Measurements from ENCODE around the gene NBDY.
A peak's percentile ranks its signal among the peaks of the same experiment; 100 is the strongest.

NBDY gene

DNA sequence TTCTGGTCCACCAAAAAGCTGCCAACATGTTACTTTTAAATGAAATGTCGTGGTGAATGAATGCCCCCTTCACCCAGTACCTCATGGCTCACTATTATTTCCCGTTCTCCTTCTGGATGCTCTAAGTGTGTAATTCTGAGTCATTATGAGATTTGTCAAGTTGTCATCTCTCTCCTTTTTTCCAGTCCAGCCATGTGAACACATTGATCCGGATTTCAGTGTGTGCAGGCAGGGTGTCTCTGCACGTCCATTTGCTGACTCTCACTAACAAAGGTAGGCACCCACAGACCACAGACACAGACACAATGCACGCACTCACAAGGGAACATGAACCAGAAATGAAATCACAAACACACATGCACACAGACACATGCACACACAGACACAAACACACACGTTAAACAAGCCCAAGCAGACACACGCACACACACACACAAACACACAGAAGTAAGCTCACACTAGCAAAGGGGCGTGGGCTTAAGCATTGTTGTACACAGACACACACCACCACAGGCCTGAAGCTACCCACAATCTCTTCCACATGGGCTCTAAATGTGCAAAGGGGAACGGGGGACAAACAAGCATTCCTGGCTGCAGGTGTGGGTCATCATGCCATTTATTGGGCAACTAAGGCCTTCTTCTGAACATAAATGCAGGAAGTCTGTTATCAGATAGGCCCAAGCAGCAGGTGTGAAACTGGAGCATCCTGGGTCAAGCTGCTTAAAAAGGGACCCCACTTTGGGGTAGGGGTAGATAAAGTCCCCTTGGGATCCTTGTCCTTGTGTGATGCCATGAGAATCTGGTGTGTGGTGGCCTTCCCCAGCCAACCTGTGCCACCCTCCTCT, 58.1 kb downstream of the NBDY start:
- DNase-seq: no peak

DNA sequence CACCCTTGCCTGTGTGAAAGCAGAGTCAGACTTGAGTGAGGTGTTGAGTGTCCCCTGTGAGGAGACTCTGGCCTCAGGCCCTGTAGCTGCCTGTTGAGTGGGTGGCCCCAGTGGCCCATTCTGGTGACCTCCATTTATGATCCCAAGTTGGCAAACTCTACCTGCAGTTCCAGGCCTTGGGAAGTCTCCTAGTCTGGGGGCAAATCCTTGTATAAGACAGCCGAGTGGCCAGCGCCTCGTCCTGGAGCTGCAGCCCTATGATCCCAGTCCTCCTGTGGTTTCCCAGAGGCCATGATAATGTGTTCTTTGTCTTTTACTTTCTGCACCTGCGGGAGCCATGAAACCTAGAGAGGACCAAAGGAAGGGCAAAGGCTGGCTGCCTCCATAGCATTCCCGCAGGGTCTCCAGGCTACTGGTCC, 58.7 kb downstream of the NBDY start:
- no peak for DNase-seq

GRCh38 chrX:56788229-56788628, 59.2 kb downstream of the NBDY start:
- peak; percentile 9 for DNase-seq

DNA sequence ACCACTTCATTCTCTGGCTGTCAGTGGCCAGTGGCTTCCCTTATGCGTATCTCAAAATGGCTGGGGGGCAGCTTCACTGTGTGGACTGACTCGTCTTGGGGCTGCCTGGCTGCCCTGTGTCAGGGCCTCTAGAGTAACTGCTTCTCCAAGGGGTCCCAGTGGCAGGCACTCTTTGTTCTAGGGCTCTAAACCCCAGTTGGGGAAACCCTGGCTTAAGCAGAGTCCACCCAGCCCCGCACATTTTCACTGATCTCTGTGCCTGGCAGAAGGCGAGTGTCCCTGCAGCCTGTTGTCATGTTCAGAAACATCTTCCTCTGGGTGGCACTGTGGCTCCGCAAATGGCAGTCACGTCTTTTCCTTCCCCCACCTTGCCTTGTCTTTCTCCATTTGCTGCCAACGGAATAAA, 59.7 kb downstream of the NBDY start:
- DNase-seq: no peak

DNA sequence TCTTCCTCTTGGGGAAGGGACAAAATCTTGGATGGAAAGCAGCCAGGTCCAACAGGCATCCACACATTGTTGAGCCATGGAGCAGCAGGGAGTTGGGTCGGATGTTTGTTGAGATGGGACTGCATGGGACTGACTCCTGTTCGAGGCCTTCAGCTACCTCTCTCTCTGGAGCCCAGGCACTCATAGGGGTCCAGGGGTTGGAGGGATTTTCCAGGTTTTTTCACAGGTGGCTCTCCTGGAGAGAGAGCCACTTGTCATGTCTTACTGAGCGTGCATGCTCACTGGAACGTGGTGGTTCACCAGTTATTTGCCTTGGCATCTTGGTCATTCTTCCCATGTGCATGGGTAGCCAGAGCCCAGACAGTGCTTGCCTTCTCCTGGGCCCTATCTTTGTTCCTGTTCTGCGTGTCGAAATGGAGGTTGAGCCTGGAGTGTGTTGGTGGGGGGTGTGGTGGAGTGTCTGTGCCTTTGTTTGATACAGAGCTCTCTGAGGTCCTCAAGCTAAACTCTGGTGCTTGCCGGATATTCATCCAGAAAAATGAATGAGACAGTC, 60.6 kb downstream of the NBDY start:
- no peak for DNase-seq

GRCh38 chrX:56790778-56791177, 61.7 kb downstream of the NBDY start:
- no peak for DNase-seq

- DNase-seq: peak; percentile 38
Observed at GRCh38 chrX:56791456-56791855, 62.4 kb downstream of the NBDY start.

GRCh38 chrX:56792270-56793111, 63.4 kb downstream of the NBDY start:
- no peak for DNase-seq

GRCh38 chrX:56793112-56793430, 64.0 kb downstream of the NBDY start:
- DNase-seq: no peak

DNA sequence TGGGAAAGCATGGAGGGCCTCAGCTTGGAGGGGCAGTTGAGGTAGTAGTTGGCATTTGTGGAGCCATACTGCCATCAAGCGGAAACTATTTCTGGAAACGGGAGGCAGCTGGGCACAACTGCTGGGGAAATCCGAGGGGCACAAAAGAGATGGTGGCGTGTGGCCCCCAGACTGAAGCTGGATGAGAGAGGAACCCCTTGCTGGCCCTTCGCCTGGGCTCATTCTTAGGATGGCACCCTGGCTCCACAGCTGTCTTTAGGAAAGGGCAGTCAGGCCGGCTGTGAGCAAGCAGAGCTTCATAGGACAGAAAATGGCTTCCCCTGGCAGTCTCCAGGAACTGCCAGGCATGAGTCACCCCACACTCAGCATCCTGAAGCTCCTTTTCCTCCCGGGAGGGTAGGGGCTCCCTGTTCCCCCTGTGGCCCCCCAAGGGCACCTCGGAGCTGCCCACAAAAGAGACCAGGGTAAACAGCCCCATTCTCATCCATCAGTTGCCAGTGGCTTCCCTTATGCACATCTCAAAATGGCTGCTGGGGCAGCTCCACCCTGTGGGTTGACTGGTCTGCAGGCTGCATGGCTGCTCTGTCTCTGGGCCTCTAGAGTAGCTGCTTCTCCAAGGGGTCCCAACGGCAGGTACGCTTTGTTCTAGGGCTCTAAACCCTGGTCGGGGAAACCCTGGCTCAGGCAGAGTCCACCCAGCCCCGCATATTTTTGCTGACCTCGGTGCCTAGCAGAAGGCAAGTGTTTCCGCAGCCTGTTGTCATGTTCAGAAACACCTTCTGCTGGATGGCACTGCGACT, 64.7 kb downstream of the NBDY start:
- no peak for DNase-seq

DNA sequence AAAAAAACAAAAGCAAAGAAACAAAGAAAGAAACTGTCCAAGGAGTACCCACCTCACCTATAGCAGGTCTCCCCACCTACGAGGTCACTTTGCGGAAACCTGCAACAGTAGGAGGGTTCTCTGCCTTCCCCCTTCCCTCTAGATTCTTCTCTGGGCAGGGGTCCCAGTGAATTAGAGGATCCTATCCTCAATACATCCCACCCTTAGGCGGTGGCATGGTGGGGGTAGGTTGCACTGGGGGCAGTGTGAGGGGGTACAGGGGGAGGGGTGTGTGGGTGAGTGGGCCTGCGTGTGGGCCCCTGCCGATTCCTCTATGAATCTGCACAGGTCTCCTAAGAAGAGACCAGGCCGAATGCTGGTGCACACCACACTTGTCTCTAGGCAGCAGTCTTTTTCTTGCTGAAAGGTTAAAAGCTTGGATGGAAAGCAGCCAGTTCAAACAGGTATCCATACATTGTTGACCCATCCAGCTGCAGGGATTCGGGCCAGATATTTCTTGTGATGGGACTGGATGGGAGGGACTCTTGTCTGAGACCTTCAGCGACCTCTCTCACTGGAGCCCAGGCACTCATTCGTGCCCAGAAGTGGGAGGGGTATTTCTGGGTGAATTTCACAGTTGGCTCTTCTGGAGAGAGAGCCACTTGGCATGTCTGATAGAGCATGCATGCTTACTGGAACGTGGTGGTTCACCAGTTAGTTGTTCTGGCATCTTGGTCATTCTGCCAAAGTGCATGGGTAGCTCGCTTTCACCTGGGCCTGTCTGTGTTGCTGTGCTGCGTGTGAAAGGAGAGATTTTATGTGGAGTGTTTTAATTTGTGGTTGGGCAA, 65.6 kb downstream of the NBDY start:
- no peak for DNase-seq

GRCh38 chrX:56795309-56795868, 66.3 kb downstream of the NBDY start:
- no peak for DNase-seq

DNA sequence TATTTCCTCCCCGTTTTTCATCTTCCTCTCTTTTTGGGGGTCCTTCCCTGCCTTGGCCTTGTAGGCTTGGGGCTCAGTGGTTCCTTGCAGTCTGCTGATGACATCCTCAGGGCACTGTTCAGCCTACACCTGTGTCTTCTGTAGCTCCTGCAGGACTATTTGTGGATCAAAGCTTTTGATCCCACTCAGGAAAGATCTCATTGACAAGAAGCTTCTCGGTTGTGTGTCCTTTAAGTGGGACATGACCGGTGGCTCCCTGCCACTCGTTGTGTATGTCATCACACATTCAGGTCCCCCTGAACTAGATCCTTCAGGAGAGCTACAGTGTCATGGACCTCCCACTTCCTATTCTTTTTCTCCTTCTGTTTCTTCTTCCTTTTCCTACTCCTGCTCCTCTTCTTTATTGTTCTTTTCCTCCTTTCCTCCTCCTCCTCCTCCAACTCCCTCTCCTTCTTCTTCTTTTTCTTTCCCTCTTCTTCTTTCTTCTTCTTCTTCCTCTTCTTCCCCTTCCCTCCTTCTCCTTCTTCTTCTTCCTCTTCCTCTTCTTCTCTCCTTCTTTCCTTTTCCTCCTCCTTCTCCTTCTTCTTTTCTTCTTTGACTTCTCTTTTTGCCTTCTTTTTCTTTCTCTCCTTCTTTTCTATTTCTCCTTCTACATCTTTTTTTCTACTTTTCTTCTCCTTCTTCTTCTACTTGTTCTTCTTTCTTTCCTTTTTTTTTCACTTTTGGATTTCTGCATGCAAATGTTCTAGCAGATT, 67.8 kb downstream of the NBDY start:
- no peak for DNase-seq

GRCh38 chrX:56797574-56798338, 68.7 kb downstream of the NBDY start:
- DNase-seq: no peak

- no peak for DNase-seq
Observed at GRCh38 chrX:56798339-56798711, 69.3 kb downstream of the NBDY start.

- no peak for DNase-seq
Observed at GRCh38 chrX:56798866-56799758, 70.1 kb downstream of the NBDY start.

DNA sequence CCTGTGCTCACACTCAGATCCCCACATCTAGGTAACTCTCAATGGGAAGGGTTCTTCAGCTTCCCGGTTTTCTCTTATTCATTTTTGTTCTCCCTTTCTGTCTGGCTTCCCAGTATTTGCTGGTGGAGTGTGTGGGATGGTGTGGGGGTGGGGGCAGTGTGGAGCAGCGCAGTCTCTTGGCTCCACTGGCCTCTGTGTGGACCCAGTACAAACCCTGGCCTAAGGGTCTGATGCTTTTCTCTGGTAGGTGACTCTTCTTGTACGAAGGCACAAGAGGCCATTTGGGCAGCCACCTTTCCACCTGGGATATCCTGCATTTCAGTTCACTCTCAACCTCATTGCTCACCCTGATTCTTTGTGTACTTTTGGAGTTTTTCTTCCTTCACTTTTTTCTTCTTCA, 71.3 kb downstream of the NBDY start:
- DNase-seq: no peak

DNA sequence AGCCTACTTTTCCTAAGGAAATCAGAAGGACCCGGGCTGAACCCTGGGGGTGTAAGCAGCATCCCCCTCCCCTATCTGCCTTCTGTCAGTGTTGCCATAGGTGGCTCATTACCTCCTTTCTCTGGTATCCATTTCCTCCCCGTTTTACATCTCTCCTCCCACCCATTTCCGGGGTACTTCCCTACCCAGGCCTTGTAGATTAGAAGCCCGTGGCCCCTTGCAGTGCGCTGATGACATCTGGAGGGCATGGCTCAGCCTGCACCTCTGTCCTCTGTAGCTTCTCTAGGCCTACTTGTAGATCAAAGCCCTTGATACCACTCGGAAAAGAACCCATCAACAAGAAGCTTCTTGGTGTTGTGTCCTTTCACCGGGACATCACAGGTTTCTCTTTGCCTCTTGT, 71.8 kb downstream of the NBDY start:
- peak; percentile 14 for DNase-seq

GRCh38 chrX:56802428-56802827, 73.4 kb downstream of the NBDY start:
- DNase-seq: no peak

All from suppressor macrophage treated with lipopolysaccharide for 4 hours (primary cell).